ENCODE results near the gene KCP.

GRCh38 chr7:128954830-128955802 is 44.6 kb upstream of the KCP start:
- TF ChIP-seq CTCF (conservative IDR thresholded peaks at IDR 0.05; ENCODE audit: low read length) (peak; percentile 43; the same call in 1 of the 2 replicates), EZH2phosphoT487 (IDR thresholded peaks at IDR 0.05; ENCODE audit: borderline replicate concordance, low read depth, low read length) (no peak)
